Measurements from ENCODE around the gene LILRB4.
"Not testable (repeated sequence)": the region's sequence is repeated elsewhere in the genome, so short reads cannot be mapped to it uniquely, and the experiment has no call there.

Gene LILRB4

GRCh38 chr19:54633401-54633800 is 29.4 kb upstream of the LILRB4 start:
- no peaks in the 10 kb centered on the region for H3K9me3 ChIP-seq

GRCh38 chr19:54636081-54636480 is 26.7 kb upstream of the LILRB4 start:
- DNase-seq; H3K36me3 ChIP-seq; H3K9me3 ChIP-seq; H3K4me3 ChIP-seq (ENCODE audit: low read depth, low read length); H3K4me1 ChIP-seq: not testable (repeated sequence)
- peaks cover 24% of the 10 kb centered on the region for H3K27me3 ChIP-seq

More at GRCh38 chr19:54633401-54633800, 29.4 kb upstream of the LILRB4 start:
- Histone ChIP-seq H3K4me3 (ENCODE audit: low read depth, low read length) (no peak overlapping the region), H3K36me3 (no peaks in the 10 kb centered on the region), H3K27me3 (peaks cover 19% of the 10 kb centered on the region), H3K4me1 (no peaks in the 10 kb centered on the region)
- no peak for TF ChIP-seq CTCF (IDR thresholded peaks at IDR 0.05; ENCODE audit: low read depth, low read length)
- DNase-seq: no peak

- peaks cover 27% of the 10 kb centered on the region for H3K27me3 ChIP-seq
- no peak for DNase-seq
- no peak overlapping the region for H3K4me3 ChIP-seq (ENCODE audit: low read depth, low read length)
- no peaks in the 10 kb centered on the region for H3K36me3 ChIP-seq
- no peaks in the 10 kb centered on the region for H3K9me3 ChIP-seq
- no peaks in the 10 kb centered on the region for H3K4me1 ChIP-seq
- no peak for TF ChIP-seq CTCF (IDR thresholded peaks at IDR 0.05; ENCODE audit: low read depth, low read length)
Observed at GRCh38 chr19:54638683-54639082, 24.1 kb upstream of the LILRB4 start.

GRCh38 chr19:54642953-54643352 is 19.8 kb upstream of the LILRB4 start:
- not testable (repeated sequence) for H3K4me1 ChIP-seq; DNase-seq; H3K9me3 ChIP-seq; H3K4me3 ChIP-seq (ENCODE audit: low read depth, low read length); H3K36me3 ChIP-seq
- H3K27me3 ChIP-seq: peaks cover 10% of the 10 kb centered on the region

- not testable (repeated sequence) for H3K9me3 ChIP-seq; DNase-seq; H3K4me3 ChIP-seq (ENCODE audit: low read depth, low read length); H3K4me1 ChIP-seq; H3K36me3 ChIP-seq
- H3K27me3 ChIP-seq: peaks cover 11% of the 10 kb centered on the region
Observed at GRCh38 chr19:54643583-54643982, 19.2 kb upstream of the LILRB4 start.

- H3K4me1 ChIP-seq: no peaks in the 10 kb centered on the region
- H3K4me3 ChIP-seq (ENCODE audit: low read depth, low read length): no peak overlapping the region
- H3K36me3 ChIP-seq: no peaks in the 10 kb centered on the region
- H3K27me3 ChIP-seq: peaks cover 13% of the 10 kb centered on the region
- H3K9me3 ChIP-seq: no peaks in the 10 kb centered on the region
- DNase-seq: no peak
- TF ChIP-seq CTCF (IDR thresholded peaks at IDR 0.05; ENCODE audit: low read depth, low read length): no peak
Observed at GRCh38 chr19:54644056-54644455, 18.7 kb upstream of the LILRB4 start.

- Histone ChIP-seq H3K27me3 (peaks cover 6% of the 10 kb centered on the region; the same call in 1 of the 2 replicates), H3K36me3 (no peaks in the 10 kb centered on the region), H3K4me3 (ENCODE audit: low read depth, low read length) (no peak overlapping the region), H3K4me1 (no peaks in the 10 kb centered on the region), H3K9me3 (no peaks in the 10 kb centered on the region)
- TF ChIP-seq CTCF (IDR thresholded peaks at IDR 0.05; ENCODE audit: low read depth, low read length): no peak
- no peak for DNase-seq
Observed at GRCh38 chr19:54646331-54646841, 16.4 kb upstream of the LILRB4 start.

- Histone ChIP-seq H3K4me1 (no peaks in the 10 kb centered on the region), H3K4me3 (ENCODE audit: low read depth, low read length) (no peak overlapping the region), H3K9me3 (no peaks in the 10 kb centered on the region), H3K36me3 (no peaks in the 10 kb centered on the region), H3K27me3 (peaks cover 3% of the 10 kb centered on the region; the same call in 1 of the 2 replicates)
- DNase-seq: no peak
- TF ChIP-seq CTCF (IDR thresholded peaks at IDR 0.05; ENCODE audit: low read depth, low read length): no peak
Observed at GRCh38 chr19:54648129-54648528, 14.7 kb upstream of the LILRB4 start.
